Measurements from ENCODE around the gene MB. TPM values are rescaled to one million over a fixed set of nuclear protein-coding genes. Genes with fewer than 3 reads are reported as not detected.

The MB gene
- polyA plus RNA-seq, 2 of the 4 experiments (the other 2 are of a cell fraction): 6.9 to 12.1 TPM

- 90% methylated on average over 4 of the region's 5 CpGs for WGBS (ENCODE audit: missing lambda C conversion rate)
- POLR2A ChIA-PET: no interaction called here
- FAIRE-seq: no peak
- ATAC-seq: no peak
- TF ChIP-seq FOSL2 (IDR thresholded peaks at IDR 0.05): no peak
- TF ChIP-seq FOSL2 (CRISPR knock-in tag; IDR thresholded peaks at IDR 0.05): no peak
- TF ChIP-seq GATA3 (IDR thresholded peaks at IDR 0.05; ENCODE audit: borderline replicate concordance): no peak
- TF ChIP-seq HOXB13 (CRISPR knock-in tag; IDR thresholded peaks at IDR 0.05; ENCODE audit: low read depth): no peak
- TF ChIP-seq, protein P1, sequence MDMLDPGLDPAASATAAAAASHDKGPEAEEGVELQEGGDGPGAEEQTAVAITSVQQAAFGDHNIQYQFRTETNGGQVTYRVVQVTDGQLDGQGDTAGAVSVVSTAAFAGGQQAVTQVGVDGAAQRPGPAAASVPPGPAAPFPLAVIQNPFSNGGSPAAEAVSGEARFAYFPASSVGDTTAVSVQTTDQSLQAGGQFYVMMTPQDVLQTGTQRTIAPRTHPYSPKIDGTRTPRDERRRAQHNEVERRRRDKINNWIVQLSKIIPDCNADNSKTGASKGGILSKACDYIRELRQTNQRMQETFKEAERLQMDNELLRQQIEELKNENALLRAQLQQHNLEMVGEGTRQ (IDR thresholded peaks at IDR 0.05): no peak
- TF ChIP-seq FOXS1 (CRISPR knock-in tag; IDR thresholded peaks at IDR 0.05): no peak
- TF ChIP-seq RAD21 (conservative IDR thresholded peaks at IDR 0.05 in 1 of 2, IDR thresholded peaks at IDR 0.05 in 1 of 2): no peak
- no peak for TF ChIP-seq ZNF302 (CRISPR knock-in tag; IDR thresholded peaks at IDR 0.05)
- no peak for TF ChIP-seq MAFK (IDR thresholded peaks at IDR 0.05; ENCODE audit: partially characterized antibody)
- TF ChIP-seq PHF8 (IDR thresholded peaks at IDR 0.05; ENCODE audit: borderline replicate concordance, low read depth): no peak
- H3K27ac ChIP-seq: peak overlapping the region in 1 of 2 experiments; percentile 55; a peak in 3 of 6 replicates
- no peak overlapping the region for H3K4me3 ChIP-seq
- no peaks in the 10 kb centered on the region for H3K9me3 ChIP-seq
- DNase-seq (ENCODE audit: low read depth in 1 of 2, low spot score in 1 of 2): no peak
- H3K4me1 ChIP-seq: peaks cover 38% of the 10 kb centered on the region
- H3K4me2 ChIP-seq: no peak overlapping the region
- CTCF ChIA-PET: no interaction called here
Observed at GRCh38 chr22:35594686-35595085, 22.4 kb downstream of the MB start.

GRCh38 chr22:35593891-35594470 is 23.1 kb downstream of the MB start:
- WGBS (ENCODE audit: missing lambda C conversion rate): 96% methylated on average over 14 of the region's 14 CpGs
- TF ChIP-seq, protein P2, sequence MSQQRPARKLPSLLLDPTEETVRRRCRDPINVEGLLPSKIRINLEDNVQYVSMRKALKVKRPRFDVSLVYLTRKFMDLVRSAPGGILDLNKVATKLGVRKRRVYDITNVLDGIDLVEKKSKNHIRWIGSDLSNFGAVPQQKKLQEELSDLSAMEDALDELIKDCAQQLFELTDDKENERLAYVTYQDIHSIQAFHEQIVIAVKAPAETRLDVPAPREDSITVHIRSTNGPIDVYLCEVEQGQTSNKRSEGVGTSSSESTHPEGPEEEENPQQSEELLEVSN (IDR thresholded peaks at IDR 0.05; ENCODE audit: borderline replicate concordance, low read depth): no peak
- TF ChIP-seq POLR2AphosphoS2 (conservative IDR thresholded peaks at IDR 0.05; ENCODE audit: low read length) (no peak), JUN (IDR thresholded peaks at IDR 0.05) (no peak), RFX5 (IDR thresholded peaks at IDR 0.05) (no peak), ESRRA (IDR thresholded peaks at IDR 0.05; ENCODE audit: borderline replicate concordance, low read length) (no peak), KDM1A (IDR thresholded peaks at IDR 0.05; ENCODE audit: low read depth) (no peak), JUNB (IDR thresholded peaks at IDR 0.05) (no peak)
- POLR2A ChIA-PET: no interaction called here
- CTCF ChIA-PET: no interaction called here
- Histone ChIP-seq H3K4me1 (peaks cover 41% of the 10 kb centered on the region), H3K27ac (peak overlapping the region; percentile 97 to 99; a peak in 5 of 6 replicates), H3K4me3 (no peak overlapping the region), H3K9me3 (no peaks in the 10 kb centered on the region), H3K4me2 (no peak overlapping the region)
- FAIRE-seq: no peak
- no peak for ATAC-seq
- DNase-seq (ENCODE audit: low read depth in 1 of 2, low spot score in 1 of 2): no peak

DNA sequence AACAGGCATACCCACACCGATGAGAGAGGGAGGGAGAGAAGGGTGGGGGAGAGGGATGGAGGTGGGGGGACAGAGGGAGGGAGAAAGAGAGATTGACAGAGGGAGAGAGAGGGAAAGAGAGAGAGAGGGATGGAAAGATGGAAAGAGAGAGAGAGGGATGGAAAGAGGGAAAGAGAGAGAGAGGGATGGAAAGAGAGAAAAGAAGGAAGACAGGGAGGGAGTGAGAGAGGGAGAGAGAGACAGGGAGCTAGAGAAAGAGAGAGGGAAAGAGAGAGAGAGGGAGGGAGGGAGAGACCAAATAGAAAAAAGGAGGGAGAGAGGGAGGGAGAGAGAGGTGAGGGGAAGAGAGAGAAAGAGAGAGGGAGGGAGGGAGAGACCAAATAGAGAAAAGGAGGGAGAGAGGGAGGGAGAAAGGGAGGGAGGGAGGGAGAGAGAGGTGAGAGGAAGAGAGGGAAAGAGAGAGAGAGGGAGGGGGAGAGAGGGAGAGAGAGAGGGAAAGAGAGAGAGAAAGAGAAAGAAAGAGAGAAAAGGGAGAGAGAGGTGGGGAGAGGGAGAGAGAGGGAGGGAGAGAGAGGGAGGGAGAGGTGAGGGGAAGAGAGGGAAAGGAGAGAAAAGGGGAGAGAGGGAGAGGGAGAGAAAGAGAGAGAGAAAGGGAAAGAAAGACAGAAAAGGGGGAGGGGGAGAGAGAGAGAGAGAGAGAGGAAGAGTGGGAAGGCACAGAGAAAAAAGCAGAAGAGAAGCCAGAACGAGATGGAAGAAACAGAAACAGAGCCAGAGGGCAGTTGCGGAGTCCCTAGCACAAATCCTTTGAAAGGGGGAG is 23.8 kb downstream of the MB start:
- DNase-seq (ENCODE audit: low read depth in 1 of 2, low spot score in 1 of 2) (no peak), FAIRE-seq (no peak), ATAC-seq (no peak)
- peak overlapping the region; percentile 97 to 99 for H3K27ac ChIP-seq
- CTCF ChIA-PET: interaction anchor here (0.7 to 1.6 kb wide), 2 partner anchors 29 to 152 kb away, joined by 3 to 4 read pairs; no protein-coding TSS in a partner anchor
- no peak overlapping the region for H3K4me3 ChIP-seq
- H3K9me3 ChIP-seq: no peaks in the 10 kb centered on the region
- 85% methylated on average over 2 of the region's 3 CpGs for WGBS (ENCODE audit: missing lambda C conversion rate)
- peak overlapping the region; percentile 29; the same call in 2 of the 3 replicates for H3K4me2 ChIP-seq
- peaks cover 48% of the 10 kb centered on the region for H3K4me1 ChIP-seq
- TF ChIP-seq, protein P3, sequence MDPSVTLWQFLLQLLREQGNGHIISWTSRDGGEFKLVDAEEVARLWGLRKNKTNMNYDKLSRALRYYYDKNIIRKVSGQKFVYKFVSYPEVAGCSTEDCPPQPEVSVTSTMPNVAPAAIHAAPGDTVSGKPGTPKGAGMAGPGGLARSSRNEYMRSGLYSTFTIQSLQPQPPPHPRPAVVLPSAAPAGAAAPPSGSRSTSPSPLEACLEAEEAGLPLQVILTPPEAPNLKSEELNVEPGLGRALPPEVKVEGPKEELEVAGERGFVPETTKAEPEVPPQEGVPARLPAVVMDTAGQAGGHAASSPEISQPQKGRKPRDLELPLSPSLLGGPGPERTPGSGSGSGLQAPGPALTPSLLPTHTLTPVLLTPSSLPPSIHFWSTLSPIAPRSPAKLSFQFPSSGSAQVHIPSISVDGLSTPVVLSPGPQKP (IDR thresholded peaks at IDR 0.05; ENCODE audit: low read depth, low read length): no peak
- TF ChIP-seq HOXA7 (CRISPR knock-in tag; IDR thresholded peaks at IDR 0.05): no peak
- TF ChIP-seq MAX (IDR thresholded peaks at IDR 0.05): no peak
- TF ChIP-seq JUN (IDR thresholded peaks at IDR 0.05): no peak
- TF ChIP-seq, protein P2 (IDR thresholded peaks at IDR 0.05; ENCODE audit: borderline replicate concordance, low read depth): no peak
- TF ChIP-seq, protein P4, sequence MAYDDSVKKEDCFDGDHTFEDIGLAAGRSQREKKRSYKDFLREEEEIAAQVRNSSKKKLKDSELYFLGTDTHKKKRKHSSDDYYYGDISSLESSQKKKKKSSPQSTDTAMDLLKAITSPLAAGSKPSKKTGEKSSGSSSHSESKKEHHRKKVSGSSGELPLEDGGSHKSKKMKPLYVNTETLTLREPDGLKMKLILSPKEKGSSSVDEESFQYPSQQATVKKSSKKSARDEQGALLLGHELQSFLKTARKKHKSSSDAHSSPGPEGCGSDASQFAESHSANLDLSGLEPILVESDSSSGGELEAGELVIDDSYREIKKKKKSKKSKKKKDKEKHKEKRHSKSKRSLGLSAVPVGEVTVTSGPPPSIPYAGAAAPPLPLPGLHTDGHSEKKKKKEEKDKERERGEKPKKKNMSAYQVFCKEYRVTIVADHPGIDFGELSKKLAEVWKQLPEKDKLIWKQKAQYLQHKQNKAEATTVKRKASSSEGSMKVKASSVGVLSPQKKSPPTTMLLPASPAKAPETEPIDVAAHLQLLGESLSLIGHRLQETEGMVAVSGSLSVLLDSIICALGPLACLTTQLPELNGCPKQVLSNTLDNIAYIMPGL (CRISPR knock-in tag; IDR thresholded peaks at IDR 0.05; ENCODE audit: borderline replicate concordance): no peak
- TF ChIP-seq RAD21 (conservative IDR thresholded peaks at IDR 0.05 in 1 of 2, IDR thresholded peaks at IDR 0.05 in 1 of 2): no peak
- no peak for TF ChIP-seq RARB (CRISPR knock-in tag; IDR thresholded peaks at IDR 0.05)
- TF ChIP-seq GATA3 (IDR thresholded peaks at IDR 0.05; ENCODE audit: borderline replicate concordance): no peak
- no peak for TF ChIP-seq BHLHE40 (IDR thresholded peaks at IDR 0.05; ENCODE audit: low read depth, low read length)
- no peak for TF ChIP-seq HES2 (IDR thresholded peaks at IDR 0.05)
- no peak for TF ChIP-seq SREBF2 (IDR thresholded peaks at IDR 0.05)
- TF ChIP-seq MAZ (IDR thresholded peaks at IDR 0.05; ENCODE audit: borderline replicate concordance, low read depth, low read length): no peak
- POLR2A ChIA-PET: no interaction called here
